Measurements from ENCODE around the gene ALKBH1. TPM values are rescaled to one million over a fixed set of nuclear protein-coding genes. Genes with fewer than 3 reads are reported as not detected.
A peak's percentile ranks its signal among the peaks of the same experiment; 100 is the strongest.

ALKBH1 gene
- total RNA-seq, 2 experiments from 2014 or later, result 5.6 to 8.5 TPM

DNA sequence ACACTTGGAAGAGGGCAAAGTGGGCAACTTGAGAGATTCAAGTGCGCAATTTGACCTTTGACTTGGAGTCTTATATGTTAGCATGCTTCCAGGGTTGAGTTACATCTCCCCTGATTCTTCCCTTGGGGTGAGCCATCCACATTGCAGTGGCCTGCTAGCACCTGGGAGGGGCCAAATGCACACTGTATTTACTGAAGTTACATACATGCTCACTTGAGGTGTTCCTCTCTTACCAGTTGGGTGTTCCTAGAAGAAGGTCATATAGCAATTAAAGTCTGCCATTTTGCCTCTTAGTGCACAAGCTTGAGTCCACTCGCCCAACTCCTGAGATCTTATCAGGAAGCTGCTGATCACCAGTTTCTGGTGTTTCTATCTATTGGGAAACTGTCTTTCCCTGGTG, 77.7 kb downstream of the ALKBH1 start:
- CTCF ChIA-PET, result no interaction called here
- TF ChIP-seq, protein P1, sequence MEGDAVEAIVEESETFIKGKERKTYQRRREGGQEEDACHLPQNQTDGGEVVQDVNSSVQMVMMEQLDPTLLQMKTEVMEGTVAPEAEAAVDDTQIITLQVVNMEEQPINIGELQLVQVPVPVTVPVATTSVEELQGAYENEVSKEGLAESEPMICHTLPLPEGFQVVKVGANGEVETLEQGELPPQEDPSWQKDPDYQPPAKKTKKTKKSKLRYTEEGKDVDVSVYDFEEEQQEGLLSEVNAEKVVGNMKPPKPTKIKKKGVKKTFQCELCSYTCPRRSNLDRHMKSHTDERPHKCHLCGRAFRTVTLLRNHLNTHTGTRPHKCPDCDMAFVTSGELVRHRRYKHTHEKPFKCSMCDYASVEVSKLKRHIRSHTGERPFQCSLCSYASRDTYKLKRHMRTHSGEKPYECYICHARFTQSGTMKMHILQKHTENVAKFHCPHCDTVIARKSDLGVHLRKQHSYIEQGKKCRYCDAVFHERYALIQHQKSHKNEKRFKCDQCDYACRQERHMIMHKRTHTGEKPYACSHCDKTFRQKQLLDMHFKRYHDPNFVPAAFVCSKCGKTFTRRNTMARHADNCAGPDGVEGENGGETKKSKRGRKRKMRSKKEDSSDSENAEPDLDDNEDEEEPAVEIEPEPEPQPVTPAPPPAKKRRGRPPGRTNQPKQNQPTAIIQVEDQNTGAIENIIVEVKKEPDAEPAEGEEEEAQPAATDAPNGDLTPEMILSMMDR (IDR thresholded peaks at IDR 0.05), result no peak

DNA sequence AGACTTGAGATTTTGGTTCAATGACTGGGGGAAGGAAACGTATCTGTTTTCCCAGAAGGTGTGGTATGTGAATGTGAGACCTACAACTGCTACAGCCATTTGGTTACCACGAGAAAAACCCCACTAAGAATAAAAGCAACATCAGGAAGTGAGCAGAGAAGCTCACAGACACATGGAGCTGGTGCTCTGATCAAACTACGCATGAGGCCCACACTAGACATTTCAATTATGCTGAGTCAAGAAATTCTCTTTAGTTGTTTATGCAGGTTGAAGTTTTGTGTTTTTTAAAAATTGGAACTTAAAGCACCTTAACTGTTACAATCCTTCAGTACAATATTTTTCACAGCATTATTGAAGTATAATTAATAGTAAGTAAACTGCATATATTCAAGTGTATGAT, 82.5 kb downstream of the ALKBH1 start:
- peak; percentile 73 for ATAC-seq (ENCODE audit: poor library complexity)
- Mint-ChIP-seq H3K9me3 (no peaks in the 10 kb centered on the region), H3K27me3 (no peaks in the 10 kb centered on the region)

More for the DNA sequence above, 77.7 kb downstream of the ALKBH1 start:
- peaks cover 4% of the 10 kb centered on the region for H3K4me1 Mint-ChIP-seq (ENCODE audit: low read depth)
- Histone ChIP-seq H3K9me3 (ENCODE audit: control insufficient read depth in 1 of 2, insufficient read depth in 1 of 2, low read length in 2 of 2) (peaks cover 0 to 4% of the 10 kb centered on the region in 2 experiments), H3K4me3 (ENCODE audit: low read length) (no peak overlapping the region), H3K27ac (ENCODE audit: low read depth in 1 of 2, low read length in 2 of 2) (no peak overlapping the region), H3K4me1 (ENCODE audit: insufficient read depth, low read length) (no peaks in the 10 kb centered on the region), H3K36me3 (ENCODE audit: insufficient read depth, low read length) (no peaks in the 10 kb centered on the region), H3K27me3 (ENCODE audit: control insufficient read depth in 1 of 2, insufficient read depth in 2 of 2, low read length in 2 of 2) (no peaks in the 10 kb centered on the region)
- no peak for ATAC-seq (ENCODE audit: poor library complexity)
- no peak for DNase-seq
- H3K4me3 Mint-ChIP-seq, result no peak overlapping the region
- POLR2A ChIA-PET, result no interaction called here
- no peaks in the 10 kb centered on the region for H3K9me3 Mint-ChIP-seq
- no peaks in the 10 kb centered on the region for H3K27me3 Mint-ChIP-seq
- H3K27ac Mint-ChIP-seq, result no peak overlapping the region
- H3K36me3 Mint-ChIP-seq (ENCODE audit: low read depth), result no peaks in the 10 kb centered on the region
- intact Hi-C loops (cut with DNase I, micrococcal nuclease), result no loop called here

DNA sequence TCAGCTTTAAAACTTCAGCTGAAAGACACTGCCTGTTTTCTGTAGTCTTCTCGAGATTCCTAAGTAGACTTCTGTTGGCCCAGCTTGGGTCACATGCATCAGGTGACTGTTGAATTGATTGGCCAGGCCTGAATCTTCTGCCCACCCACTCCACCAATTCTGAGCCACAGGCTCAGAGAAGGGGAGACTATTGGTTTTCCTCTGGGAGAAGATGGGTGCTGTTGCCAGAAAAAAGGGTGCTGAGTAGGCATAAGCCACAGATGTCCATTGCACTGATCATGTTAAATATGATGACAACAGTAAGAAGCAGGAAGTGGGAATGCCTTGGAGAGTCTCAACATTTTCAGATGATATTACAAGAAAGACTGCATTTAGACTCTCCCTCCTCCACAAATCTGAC, 84.6 kb downstream of the ALKBH1 start:
- no peaks in the 10 kb centered on the region for H3K9me3 Mint-ChIP-seq
- CTCF ChIA-PET, result no interaction called here
- H3K27ac Mint-ChIP-seq, result no peak overlapping the region
- peaks cover 7% of the 10 kb centered on the region for H3K4me1 Mint-ChIP-seq (ENCODE audit: low read depth)
- POLR2A ChIA-PET, result no interaction called here
- Histone ChIP-seq H3K9me3 (ENCODE audit: control insufficient read depth in 1 of 2, insufficient read depth in 1 of 2, low read length in 2 of 2) (no peaks in the 10 kb centered on the region), H3K27ac (ENCODE audit: low read depth in 1 of 2, low read length in 2 of 2) (no peak overlapping the region), H3K36me3 (ENCODE audit: insufficient read depth, low read length) (no peaks in the 10 kb centered on the region), H3K4me1 (ENCODE audit: insufficient read depth, low read length) (no peaks in the 10 kb centered on the region), H3K27me3 (ENCODE audit: control insufficient read depth in 1 of 2, insufficient read depth in 2 of 2, low read length in 2 of 2) (no peaks in the 10 kb centered on the region), H3K4me3 (ENCODE audit: low read length) (no peak overlapping the region)
- TF ChIP-seq, protein P1 (IDR thresholded peaks at IDR 0.05), result no peak
- DNase-seq, result no peak
- no peaks in the 10 kb centered on the region for H3K27me3 Mint-ChIP-seq
- H3K4me3 Mint-ChIP-seq, result no peak overlapping the region
- no peak for ATAC-seq (ENCODE audit: poor library complexity)
- no peaks in the 10 kb centered on the region for H3K36me3 Mint-ChIP-seq (ENCODE audit: low read depth)
- intact Hi-C loops (cut with DNase I, micrococcal nuclease), result no loop called here

More for the DNA sequence above, 82.5 kb downstream of the ALKBH1 start:
- H3K27me3 ChIP-seq (ENCODE audit: control insufficient read depth in 1 of 2, insufficient read depth in 2 of 2, low read length in 2 of 2), result no peaks in the 10 kb centered on the region
- H3K4me3 Mint-ChIP-seq, result no peak overlapping the region
- H3K27ac Mint-ChIP-seq, result peak overlapping the region; percentile 10
- H3K4me1 ChIP-seq (ENCODE audit: insufficient read depth, low read length), result no peaks in the 10 kb centered on the region
- POLR2A ChIA-PET, result no interaction called here
- CTCF ChIA-PET, result no interaction called here
- no peak overlapping the region for H3K4me3 ChIP-seq (ENCODE audit: low read length)
- H3K4me1 Mint-ChIP-seq (ENCODE audit: low read depth), result peaks cover 7% of the 10 kb centered on the region
- no peaks in the 10 kb centered on the region for H3K36me3 ChIP-seq (ENCODE audit: insufficient read depth, low read length)
- DNase-seq, result no peak
- H3K36me3 Mint-ChIP-seq (ENCODE audit: low read depth), result no peaks in the 10 kb centered on the region
- intact Hi-C loops (cut with DNase I, micrococcal nuclease), result no loop called here
- TF ChIP-seq, protein P1 (IDR thresholded peaks at IDR 0.05), result no peak
- H3K27ac ChIP-seq (ENCODE audit: low read depth in 1 of 2, low read length in 2 of 2), result no peak overlapping the region
- no peaks in the 10 kb centered on the region for H3K9me3 ChIP-seq (ENCODE audit: control insufficient read depth in 1 of 2, insufficient read depth in 1 of 2, low read length in 2 of 2)

Other genes with a start within 250 kb of the ALKBH1 start
- 10 to 100 TPM; 28.7 to 33.7 TPM for gene AHSA1, start 249.9 kb downstream of the ALKBH1 start, total RNA-seq
- not detected for gene ISM2, start 209.2 kb downstream of the ALKBH1 start, total RNA-seq
- gene SPTLC2, start 91.4 kb downstream of the ALKBH1 start, total RNA-seq, result 10 to 100 TPM; 13.0 to 14.5 TPM
- 10 to 100 TPM; 46.8 to 49.7 TPM for gene SLIRP, start 80 bp upstream of the ALKBH1 start, total RNA-seq
- 100 to 1,000 TPM; 131 to 136 TPM for gene SNW1, start 53.1 kb upstream of the ALKBH1 start, total RNA-seq
- 1 to 10 TPM; 7.1 to 8.7 TPM for gene ADCK1, start 92.1 kb upstream of the ALKBH1 start, total RNA-seq

Measured in CD4-positive, alpha-beta T cell (primary cell).